ENCODE results near the gene ABL2.
A peak's percentile ranks its signal among the peaks of the same experiment; 100 is the strongest.
"Not testable (repeated sequence)": the region's sequence is repeated elsewhere in the genome, so short reads cannot be mapped to it uniquely, and the experiment has no call there.

The ABL2 gene

GRCh38 chr1:179135707-179136106 lies 93.8 kb downstream of the ABL2 start:
- DNase-seq = not testable (repeated sequence)

GRCh38 chr1:179135168-179135567 lies 94.3 kb downstream of the ABL2 start:
- not testable (repeated sequence) for DNase-seq

- DNase-seq = no peak
Measured at GRCh38 chr1:179129702-179130473, 99.6 kb downstream of the ABL2 start.

GRCh38 chr1:179128520-179128919 lies 101.0 kb downstream of the ABL2 start:
- DNase-seq = no peak

GRCh38 chr1:179127163-179127895 lies 102.1 kb downstream of the ABL2 start:
- no peak for DNase-seq

GRCh38 chr1:179126338-179127060 lies 103.0 kb downstream of the ABL2 start:
- DNase-seq = peak in 5 of 51 donors; percentile 6 to 49 (median 23)

- no peak for DNase-seq
Measured at GRCh38 chr1:179124873-179125272, 104.6 kb downstream of the ABL2 start.

- peak in 6 of 51 donors; percentile 6 to 78 (median 14) for DNase-seq
Measured at GRCh38 chr1:179121159-179121938, 108.1 kb downstream of the ABL2 start.

GRCh38 chr1:179120736-179121135 lies 108.7 kb downstream of the ABL2 start:
- no peak for DNase-seq

- DNase-seq = no peak
Measured at GRCh38 chr1:179119513-179119912, 110.0 kb downstream of the ABL2 start.

GRCh38 chr1:179115181-179115580 lies 114.3 kb downstream of the ABL2 start:
- DNase-seq = no peak

- DNase-seq = no peak
Measured at GRCh38 chr1:179108644-179109043, 120.8 kb downstream of the ABL2 start.

GRCh38 chr1:179107706-179108629 lies 121.5 kb downstream of the ABL2 start:
- DNase-seq = no peak

GRCh38 chr1:179105393-179105792 lies 124.1 kb downstream of the ABL2 start:
- no peak for DNase-seq

GRCh38 chr1:179104611-179105250 lies 124.7 kb downstream of the ABL2 start:
- DNase-seq = no peak

GRCh38 chr1:179103999-179104398 lies 125.5 kb downstream of the ABL2 start:
- no peak for DNase-seq

- DNase-seq = no peak
Measured at GRCh38 chr1:179101566-179101965, 127.9 kb downstream of the ABL2 start.

- no peak for DNase-seq
Measured at GRCh38 chr1:179099891-179100290, 129.6 kb downstream of the ABL2 start.

GRCh38 chr1:179095924-179096323 lies 133.6 kb downstream of the ABL2 start:
- no peak for DNase-seq

- DNase-seq = no peak
Measured at GRCh38 chr1:179095377-179095776, 134.1 kb downstream of the ABL2 start.

Data from hypothalamus (tissue), 51 donors.